ENCODE data around the gene NCS1.
A peak's percentile ranks its signal among the peaks of the same experiment; 100 is the strongest.

NCS1 gene

GRCh38 chr9:130172161-130172857, at the start of gene NCS1:
Gene NCS1, plus strand, starts transcription at chr9:130172404. Its CDS starts 260 bp downstream, at chr9:130172664.
- peak within 1 kb of the TSS; percentile 46 for H3K4me3 ChIP-seq (ENCODE audit: low read depth, low read length)

GRCh38 chr9:130122456-130122855, 49.7 kb upstream of the NCS1 start:
- H3K4me3 ChIP-seq (ENCODE audit: low read depth, low read length), result no peak overlapping the region

GRCh38 chr9:130124085-130124860, 47.9 kb upstream of the NCS1 start:
- no peak overlapping the region for H3K4me3 ChIP-seq (ENCODE audit: low read depth, low read length)

- no peak overlapping the region for H3K4me3 ChIP-seq (ENCODE audit: low read depth, low read length)
Observed at GRCh38 chr9:130126721-130127433, 45.3 kb upstream of the NCS1 start.

GRCh38 chr9:130128251-130128650, 44.0 kb upstream of the NCS1 start:
- no peak overlapping the region for H3K4me3 ChIP-seq (ENCODE audit: low read depth, low read length)

GRCh38 chr9:130128733-130129431, 43.3 kb upstream of the NCS1 start:
- no peak overlapping the region for H3K4me3 ChIP-seq (ENCODE audit: low read depth, low read length)

- H3K4me3 ChIP-seq (ENCODE audit: low read depth, low read length), result no peak overlapping the region
Observed at GRCh38 chr9:130129432-130130061, 42.7 kb upstream of the NCS1 start.

- H3K4me3 ChIP-seq (ENCODE audit: low read depth, low read length), result no peak overlapping the region
Observed at GRCh38 chr9:130132746-130133145, 39.5 kb upstream of the NCS1 start.

GRCh38 chr9:130137081-130137640, 35.0 kb upstream of the NCS1 start:
- H3K4me3 ChIP-seq (ENCODE audit: low read depth, low read length), result no peak overlapping the region

- no peak overlapping the region for H3K4me3 ChIP-seq (ENCODE audit: low read depth, low read length)
Observed at GRCh38 chr9:130137641-130138081, 34.5 kb upstream of the NCS1 start.

GRCh38 chr9:130138171-130138653, 34.0 kb upstream of the NCS1 start:
- no peak overlapping the region for H3K4me3 ChIP-seq (ENCODE audit: low read depth, low read length)

GRCh38 chr9:130138791-130139190, 33.4 kb upstream of the NCS1 start:
- no peak overlapping the region for H3K4me3 ChIP-seq (ENCODE audit: low read depth, low read length)

GRCh38 chr9:130139251-130139650, 33.0 kb upstream of the NCS1 start:
- no peak overlapping the region for H3K4me3 ChIP-seq (ENCODE audit: low read depth, low read length)

GRCh38 chr9:130140706-130141105, 31.5 kb upstream of the NCS1 start:
- H3K4me3 ChIP-seq (ENCODE audit: low read depth, low read length), result no peak overlapping the region

- H3K4me3 ChIP-seq (ENCODE audit: low read depth, low read length), result no peak overlapping the region
Observed at GRCh38 chr9:130142056-130142455, 30.1 kb upstream of the NCS1 start.

- no peak overlapping the region for H3K4me3 ChIP-seq (ENCODE audit: low read depth, low read length)
Observed at GRCh38 chr9:130142641-130143040, 29.6 kb upstream of the NCS1 start.

GRCh38 chr9:130143279-130143893, 28.8 kb upstream of the NCS1 start:
- no peak overlapping the region for H3K4me3 ChIP-seq (ENCODE audit: low read depth, low read length)

- H3K4me3 ChIP-seq (ENCODE audit: low read depth, low read length), result no peak overlapping the region
Observed at GRCh38 chr9:130143958-130144366, 28.2 kb upstream of the NCS1 start.

GRCh38 chr9:130144703-130145102, 27.5 kb upstream of the NCS1 start:
- no peak overlapping the region for H3K4me3 ChIP-seq (ENCODE audit: low read depth, low read length)

GRCh38 chr9:130145658-130146057, 26.5 kb upstream of the NCS1 start:
- no peak overlapping the region for H3K4me3 ChIP-seq (ENCODE audit: low read depth, low read length)
